Tibial nerve (tissue), 4 donors: ENCODE results near the gene CHD9NB. TPM values are rescaled to one million over a fixed set of nuclear protein-coding genes. Genes with fewer than 3 reads are reported as not detected.

ENCODE experiments used
- DNase-seq, 2 donors: peaks; one replicate each; pipeline ENCODE4 v3.0.0-alpha.2; 2019; ENCODE audit warnings: low spot score in 2 of 2
- H3K27ac ChIP-seq, 4 donors: fragments of 200-600 bp; sonication (generic) in 3 of 4; one replicate each; pipeline ENCODE4 v1.5.1; 2017 to 2019; ENCODE audit warnings: mild to moderate bottlenecking in 1 of 4
- H3K27me3 ChIP-seq, 2 donors: fragments of 200-600 bp; sonication (generic) in 1 of 2; one replicate each; pipeline versions ENCODE4 v1.5.1 to v1.6.0; 2017 to 2019
- H3K36me3 ChIP-seq, 3 donors: fragments of 200-600 bp; sonication (generic); one replicate each; pipeline ENCODE4 v1.5.1; 2018 to 2019
- H3K4me1 ChIP-seq, 4 donors: fragments of 200-600 bp; sonication (generic) in 3 of 4; one replicate each; pipeline ENCODE4 v1.5.1; 2017 to 2019
- H3K4me3 ChIP-seq, 4 donors: fragments of 200-600 bp; sonication (generic) in 3 of 4; one replicate each; pipeline ENCODE4 v1.5.1; 2017 to 2019; ENCODE audit warnings: mild to moderate bottlenecking in 1 of 4, moderate library complexity in 1 of 4
- H3K9me3 ChIP-seq, 4 donors: fragments of 200-600 bp; sonication (generic) in 3 of 4; one replicate each; pipeline ENCODE4 v1.5.1; 2017 to 2019
- EP300 ChIP-seq, 2 donors: sonication (generic); formaldehyde crosslinking; IDR thresholded peaks; one replicate each; pipeline ENCODE4 v1.6.1; 2017; ENCODE audit warnings: antibody characterized with exemption in 2 of 2, mild to moderate bottlenecking in 1 of 2
- POLR2A ChIP-seq, 2 donors: fragments of 450-650 bp; IDR thresholded peaks; one replicate each; pipeline ENCODE4 v1.6.1; 2017; ENCODE audit warnings: antibody characterized with exemption in 2 of 2, mild to moderate bottlenecking in 2 of 2, moderate library complexity in 2 of 2
- WGBS, 2 donors: methylation state at CpG; one replicate each; pipeline ENCODE4 v1.1.5; 2018; 5-methylcytosine and 5-hydroxymethylcytosine counted together
- total RNA-seq, 4 donors: library from RNA; depleted of rRNA; stranded (reverse); fragments of >200 nt; gene quantifications; one replicate each; pipeline ENCODE4 v1.1.0, GENCODE V29; 2016
- TF ChIP-seq, protein P1 (sequence below), 5 experiments: fragments of 200-600 bp in 3 of 5; fragments of 450-650 bp in 2 of 5; sonication (generic) in 3 of 5; IDR thresholded peaks; one replicate each; pipeline ENCODE4 v1.5.1; 2016 to 2019; ENCODE audit warnings: antibody characterized with exemption in 5 of 5, mild to moderate bottlenecking in 3 of 5, moderate library complexity in 2 of 5

Gene CHD9NB
- total RNA-seq, 4 donors from 2014 or later: 5.1 to 16.4 (median 9.3) TPM

DNA sequence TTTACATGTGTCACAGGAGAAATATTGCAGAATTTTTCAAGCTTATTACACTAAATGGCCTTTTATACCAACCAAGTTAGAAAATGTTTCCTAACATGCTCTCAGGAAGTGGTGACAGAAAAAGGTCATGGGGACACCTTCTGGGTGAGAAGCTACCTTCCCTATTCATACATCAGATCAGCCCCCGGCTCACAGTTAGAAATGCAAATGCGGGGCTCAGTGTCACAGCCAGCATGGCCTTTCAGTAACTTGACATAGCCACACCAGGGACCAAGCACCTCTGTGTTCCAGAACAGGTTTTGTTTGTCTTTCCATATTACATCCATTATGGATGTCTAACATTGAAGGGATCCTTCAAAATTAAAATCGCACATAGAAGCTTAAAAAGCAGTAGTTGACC, 59.5 kb downstream of the CHD9NB start:
- Histone ChIP-seq H3K27ac (no peak overlapping the region), H3K4me1 (no peaks in the 10 kb centered on the region), H3K9me3 (no peaks in the 10 kb centered on the region), H3K27me3 (no peaks in the 10 kb centered on the region), H3K36me3 (no peaks in the 10 kb centered on the region), H3K4me3 (no peak overlapping the region)
- no peak for TF ChIP-seq EP300 (IDR thresholded peaks at IDR 0.05)
- TF ChIP-seq, protein P1, sequence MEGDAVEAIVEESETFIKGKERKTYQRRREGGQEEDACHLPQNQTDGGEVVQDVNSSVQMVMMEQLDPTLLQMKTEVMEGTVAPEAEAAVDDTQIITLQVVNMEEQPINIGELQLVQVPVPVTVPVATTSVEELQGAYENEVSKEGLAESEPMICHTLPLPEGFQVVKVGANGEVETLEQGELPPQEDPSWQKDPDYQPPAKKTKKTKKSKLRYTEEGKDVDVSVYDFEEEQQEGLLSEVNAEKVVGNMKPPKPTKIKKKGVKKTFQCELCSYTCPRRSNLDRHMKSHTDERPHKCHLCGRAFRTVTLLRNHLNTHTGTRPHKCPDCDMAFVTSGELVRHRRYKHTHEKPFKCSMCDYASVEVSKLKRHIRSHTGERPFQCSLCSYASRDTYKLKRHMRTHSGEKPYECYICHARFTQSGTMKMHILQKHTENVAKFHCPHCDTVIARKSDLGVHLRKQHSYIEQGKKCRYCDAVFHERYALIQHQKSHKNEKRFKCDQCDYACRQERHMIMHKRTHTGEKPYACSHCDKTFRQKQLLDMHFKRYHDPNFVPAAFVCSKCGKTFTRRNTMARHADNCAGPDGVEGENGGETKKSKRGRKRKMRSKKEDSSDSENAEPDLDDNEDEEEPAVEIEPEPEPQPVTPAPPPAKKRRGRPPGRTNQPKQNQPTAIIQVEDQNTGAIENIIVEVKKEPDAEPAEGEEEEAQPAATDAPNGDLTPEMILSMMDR (IDR thresholded peaks at IDR 0.05): no peak
- no peak for TF ChIP-seq POLR2A (IDR thresholded peaks at IDR 0.05)
- 70 to 77% methylated on average over 3 of the region's 3 CpGs for WGBS, 2 donors
- no peak for DNase-seq

DNA sequence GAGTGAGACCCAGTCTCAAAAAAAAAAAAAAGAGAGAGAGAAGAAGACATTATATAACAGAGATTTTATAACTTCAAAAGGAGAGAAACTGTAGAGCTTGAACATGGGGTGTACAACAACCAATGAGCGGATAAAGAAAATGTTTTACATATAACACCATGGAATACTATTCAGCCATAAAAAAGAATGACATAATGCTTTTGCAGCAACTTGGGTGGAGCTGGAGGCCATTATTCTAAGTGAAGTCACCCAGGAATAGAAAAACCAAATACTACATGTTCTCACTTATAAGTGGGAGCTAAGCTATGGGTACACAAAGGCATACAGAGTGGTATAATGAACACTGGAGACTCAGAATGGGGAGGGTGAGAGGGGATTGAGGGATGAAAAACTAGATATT, 61.1 kb downstream of the CHD9NB start:
- TF ChIP-seq EP300 (IDR thresholded peaks at IDR 0.05): no peak
- TF ChIP-seq POLR2A (IDR thresholded peaks at IDR 0.05): no peak
- TF ChIP-seq, protein P1 (IDR thresholded peaks at IDR 0.05): no peak
- Histone ChIP-seq H3K36me3 (no peaks in the 10 kb centered on the region), H3K4me1 (no peaks in the 10 kb centered on the region), H3K27ac (no peak overlapping the region), H3K9me3 (no peaks in the 10 kb centered on the region), H3K27me3 (no peaks in the 10 kb centered on the region), H3K4me3 (no peak overlapping the region)
- 83 to 96% methylated on average over 1 of the region's 1 CpG for WGBS, 2 donors
- no peak for DNase-seq

Other genes with a start within 250 kb of the CHD9NB start
- gene CHD9, start 2.1 kb upstream of the CHD9NB start, total RNA-seq: 100 to 1,000 TPM in 1 of 4 donors, 10 to 100 TPM in 3; 82.2 to 114 (median 91.3) TPM